Activated naive CD4-positive, alpha-beta T cell (primary cell): ENCODE data around the gene RRN3.
"Not testable (repeated sequence)": the region's sequence is repeated elsewhere in the genome, so short reads cannot be mapped to it uniquely, and the experiment has no call there.

ENCODE experiments used
- DNase-seq, 4 experiments: peaks; one replicate each; lab custom pipeline; 2025; lab: John Stamatoyannopoulos, UW

Gene RRN3

GRCh38 chr16:15028801-15029698, 65.0 kb downstream of the RRN3 start:
- DNase-seq = not testable (repeated sequence)

- not testable (repeated sequence) for DNase-seq
Observed at GRCh38 chr16:15028345-15028715, 65.7 kb downstream of the RRN3 start.

- DNase-seq = not testable (repeated sequence)
Observed at GRCh38 chr16:15027503-15028344, 66.3 kb downstream of the RRN3 start.

GRCh38 chr16:15027051-15027450, 67.0 kb downstream of the RRN3 start:
- not testable (repeated sequence) for DNase-seq

- DNase-seq = not testable (repeated sequence)
Observed at GRCh38 chr16:15025234-15025951, 68.7 kb downstream of the RRN3 start.

- not testable (repeated sequence) for DNase-seq
Observed at GRCh38 chr16:15024858-15025199, 69.2 kb downstream of the RRN3 start.

- not testable (repeated sequence) for DNase-seq
Observed at GRCh38 chr16:15023381-15024077, 70.5 kb downstream of the RRN3 start.

- peak in 2 of 4 experiments; percentile 12 to 44 for DNase-seq
Observed at GRCh38 chr16:15022194-15022593, 71.9 kb downstream of the RRN3 start.

GRCh38 chr16:15021429-15021828, 72.6 kb downstream of the RRN3 start:
- DNase-seq = not testable (repeated sequence)

GRCh38 chr16:15016951-15017580, 77.0 kb downstream of the RRN3 start:
- not testable (repeated sequence) for DNase-seq

- not testable (repeated sequence) for DNase-seq
Observed at GRCh38 chr16:15016354-15016753, 77.7 kb downstream of the RRN3 start.

- not testable (repeated sequence) for DNase-seq
Observed at GRCh38 chr16:15015671-15016070, 78.4 kb downstream of the RRN3 start.

- not testable (repeated sequence) for DNase-seq
Observed at GRCh38 chr16:15012941-15013340, 81.1 kb downstream of the RRN3 start.
